Brain microvascular endothelial cell (primary cell): Measurements from ENCODE around the gene LRRC74A.
A peak's percentile ranks its signal among the peaks of the same experiment; 100 is the strongest.

Experiments
- DNase-seq: peaks from one replicate; pipeline ENCODE4 v3.0.0-alpha.2; 2020
- H3K27ac ChIP-seq: fragments of 250-450 bp; sonication (Bioruptor Pico); 2 replicates; pipeline ENCODE4 v1.5.1; 2020; ENCODE audit warnings: mild to moderate bottlenecking, moderate library complexity
- H3K27me3 ChIP-seq: fragments of 250-450 bp; sonication (Bioruptor Pico); replicated peaks from 2 replicates; pipeline ENCODE4 v1.5.1; 2020; ENCODE audit warnings: mild to moderate bottlenecking
- H3K36me3 ChIP-seq: fragments of 250-450 bp; sonication (Bioruptor Pico); replicated peaks from 2 replicates; pipeline ENCODE4 v1.5.1; 2020; ENCODE audit warnings: mild to moderate bottlenecking
- H3K4me3 ChIP-seq: 2 replicates; pipeline ENCODE4 v1.5.1; 2011; ENCODE audit warnings: low read depth, mild to moderate bottlenecking, control low read depth, low read length, moderate library complexity
- CTCF ChIP-seq: IDR thresholded peaks from 2 replicates; pipeline ENCODE4 v1.5.1; 2011; ENCODE audit warnings: low read depth, mild to moderate bottlenecking, moderate library complexity, low read length, control low read depth, inconsistent platforms; ENCODE audit errors: missing control alignments
- in situ Hi-C: cut with HindIII; loops from 2 replicates; pipeline ENCODE4 v1.10.0; 2017; ENCODE audit warnings: low sequenced_read_pairs, low pct_ligation_motif_present

The LRRC74A gene

GRCh38 chr14:76917745-76918255, 91.6 kb downstream of the LRRC74A start:
- peak overlapping the region; percentile 97 for H3K27ac ChIP-seq

GRCh38 chr14:76918256-76918781, 92.1 kb downstream of the LRRC74A start:
- Histone ChIP-seq H3K27me3 (no peaks in the 10 kb centered on the region), H3K27ac (peak overlapping the region; percentile 97), H3K4me3 (no peak overlapping the region), H3K36me3 (no peaks in the 10 kb centered on the region)
- DNase-seq, result peak; percentile 70
- in situ Hi-C loops, result no loop called here
- TF ChIP-seq CTCF, result no peak

More at GRCh38 chr14:76917745-76918255, 91.6 kb downstream of the LRRC74A start:
- no peaks in the 10 kb centered on the region for H3K36me3 ChIP-seq
- in situ Hi-C loops, result no loop called here
- H3K27me3 ChIP-seq, result no peaks in the 10 kb centered on the region
- no peak overlapping the region for H3K4me3 ChIP-seq
- no peak for DNase-seq
- TF ChIP-seq CTCF, result no peak

GRCh38 chr14:76918782-76919394, 92.7 kb downstream of the LRRC74A start:
- peak; percentile 32 for TF ChIP-seq CTCF
- no peaks in the 10 kb centered on the region for H3K27me3 ChIP-seq
- DNase-seq, result peak; percentile 95
- peak overlapping the region; percentile 97 for H3K27ac ChIP-seq
- H3K36me3 ChIP-seq, result no peaks in the 10 kb centered on the region
- in situ Hi-C loops, result no loop called here
- no peak overlapping the region for H3K4me3 ChIP-seq
